K562 (cell line): Measurements from ENCODE around the gene CRACDL. TPM values are rescaled to one million over a fixed set of nuclear protein-coding genes. Genes with fewer than 3 reads are reported as not detected.

ENCODE experiments used
- ATAC-seq: fragments of 200-7000 bp; cut with Tn5 transposase; 3 replicates; pipeline ENCODE4 v1.9.1; 2020; ENCODE audit warnings: moderate library complexity
- BruUV-seq: library from RNA; stranded (reverse); fragments of 400-500 nt; replicated peaks from 2 replicates; lab custom pipeline; 2021; lab: Mats Ljungman, UMichigan
- CTCF ChIA-PET: fragments of 300-600 bp; formaldehyde crosslinking; extraction: SDS; loops from one replicate; lab custom pipeline; 2021; ENCODE audit warnings: low intra/inter-chr PET ratio; lab: Yijun Ruan, JAX
- POLR2A ChIA-PET: fragments of 300-600, 350-650 bp; sonication (Branson Sonifier 250); formaldehyde crosslinking; extraction: SDS; loops from one replicate; lab custom pipeline; 2021; ENCODE audit warnings: antibody characterized with exemption, inconsistent platforms; lab: Yijun Ruan, JAX
- DNase-seq, 4 experiments: peaks; one replicate each; pipeline versions ENCODE4 v3.0.0 to v3.0.0-alpha.2; 2011 to 2018; ENCODE audit warnings: low spot score in 3 of 4, mixed read lengths in 3 of 4; ENCODE audit errors: extremely low read depth in 1 of 4
- FAIRE-seq: peaks from 2 replicates; lab custom pipeline; 2011; peaks lifted over from hg19 to GRCh38; lab: Jason Lieb, UNC
- H2AFZ ChIP-seq: 2 replicates; pipeline ENCODE4 v1.6.0; 2011; ENCODE audit warnings: low read depth, low read length, control low read depth, inconsistent platforms
- H3K27ac ChIP-seq: fragments of 200-600 bp; 3 replicates; pipeline ENCODE4 v1.8.0; 2011; ENCODE audit warnings: low read depth, mild to moderate bottlenecking, control low read depth, inconsistent platforms, low read length, moderate library complexity, mixed read lengths; ENCODE audit errors: extremely low read depth
- H3K27me3 ChIP-seq, 2 experiments: fragments of 300-600 bp in 1 of 2; 2 replicates in 1 of 2; 3 replicates in 1 of 2; pipeline versions ENCODE4 v1.6.0 to v1.8.0; 2011; ENCODE audit warnings: inconsistent platforms in 2 of 2, low read length in 2 of 2, mild to moderate bottlenecking in 1 of 2, mixed read lengths in 1 of 2, moderate library complexity in 1 of 2; ENCODE audit not compliant: control insufficient read depth in 2 of 2, insufficient read depth in 2 of 2
- H3K36me3 ChIP-seq: fragments of 300-600 bp; 3 replicates; pipeline ENCODE4 v1.8.0; 2011; ENCODE audit warnings: mild to moderate bottlenecking, low read length, inconsistent platforms; ENCODE audit not compliant: control insufficient read depth, insufficient read depth
- H3K4me1 ChIP-seq, 2 experiments: fragments of 200-600 bp in 1 of 2; replicated peaks in 1 of 2; 2 replicates in 1 of 2; 3 replicates in 1 of 2; pipeline versions ENCODE4 v1.5.1 to v1.8.0; 2011; ENCODE audit warnings: inconsistent platforms in 2 of 2, low read length in 2 of 2, mild to moderate bottlenecking in 1 of 2, mixed read lengths in 1 of 2, moderate library complexity in 1 of 2; ENCODE audit not compliant: control insufficient read depth in 2 of 2, insufficient read depth in 2 of 2
- H3K4me2 ChIP-seq: 2 replicates; pipeline ENCODE4 v1.6.1; 2011; ENCODE audit warnings: low read length, control low read depth, inconsistent platforms, mixed read lengths; ENCODE audit not compliant: insufficient read depth
- H3K4me3 ChIP-seq: fragments of 200-600 bp; sonication (generic), shearing (Covaris generic); 2 replicates; pipeline ENCODE4 v1.5.1; 2016; ENCODE audit warnings: control low read depth, inconsistent platforms
- H3K79me2 ChIP-seq: fragments of 200-600 bp; 3 replicates; pipeline ENCODE4 v1.8.0; 2011; ENCODE audit warnings: low read length, inconsistent platforms; ENCODE audit not compliant: control insufficient read depth, insufficient read depth
- H3K9ac ChIP-seq, 2 experiments: 2 replicates each; pipeline versions ENCODE4 v1.6.0 to v1.6.1; 2011; ENCODE audit warnings: low read depth in 2 of 2, low read length in 2 of 2, control low read depth in 1 of 2, inconsistent platforms in 1 of 2, mild to moderate bottlenecking in 1 of 2, mixed read lengths in 1 of 2; ENCODE audit not compliant: insufficient read depth in 1 of 2
- H3K9me1 ChIP-seq: one replicate; pipeline ENCODE4 v1.6.0; 2011; ENCODE audit warnings: inconsistent platforms, mild to moderate bottlenecking, low read length, moderate library complexity; ENCODE audit not compliant: control insufficient read depth, insufficient read depth
- H3K9me3 ChIP-seq: replicated peaks from 2 replicates; pipeline ENCODE4 v1.5.1; 2011; ENCODE audit warnings: low read depth, low read length, inconsistent platforms; ENCODE audit not compliant: control insufficient read depth, insufficient read depth
- H4K20me1 ChIP-seq: replicated peaks from 2 replicates; pipeline ENCODE4 v1.6.1; 2011; ENCODE audit warnings: low read length, inconsistent platforms, mixed read lengths; ENCODE audit not compliant: control insufficient read depth, insufficient read depth
- CBX1 ChIP-seq: sonication (generic); IDR thresholded peaks from 2 replicates; pipeline ENCODE4 v1.6.1; 2016; ENCODE audit warnings: antibody characterized with exemption, low read depth, mild to moderate bottlenecking
- HMBOX1 ChIP-seq: sonication (generic); IDR thresholded peaks from 2 replicates; pipeline ENCODE4 v1.6.1; 2016
- ILK ChIP-seq: fragments of 450-650 bp; IDR thresholded peaks from 2 replicates; pipeline ENCODE4 v1.6.1; 2016; ENCODE audit warnings: missing genetic modification characterization, low read depth, mild to moderate bottlenecking, missing compliant biosample characterization, moderate library complexity, borderline replicate concordance
- MAFF ChIP-seq: IDR thresholded peaks from 2 replicates; pipeline ENCODE4 v1.6.1; 2012; ENCODE audit warnings: low read length, improper control_type of control experiment
- MCM5 ChIP-seq: fragments of 450-650 bp; IDR thresholded peaks from 2 replicates; pipeline ENCODE4 v1.6.1; 2016; ENCODE audit warnings: low read depth
- MEF2D ChIP-seq: conservative IDR thresholded peaks from 2 replicates; pipeline ENCODE4 v1.6.1; 2016; ENCODE audit warnings: low read depth, missing genetic modification characterization, missing compliant biosample characterization
- PHB ChIP-seq: fragments of 250-450 bp; sonication (Bioruptor Pico); IDR thresholded peaks from 2 replicates; pipeline ENCODE4 v1.5.0; 2021
- PML ChIP-seq: IDR thresholded peaks from 2 replicates; pipeline ENCODE4 v1.6.1; 2012; ENCODE audit warnings: low read length, inconsistent platforms
- SPI1 ChIP-seq: IDR thresholded peaks from 2 replicates; pipeline ENCODE4 v1.6.1; 2011; ENCODE audit warnings: low read depth, low read length, control low read depth, borderline replicate concordance
- TARDBP ChIP-seq: fragments of 450-650 bp; IDR thresholded peaks from 2 replicates; pipeline ENCODE4 v1.6.1; 2016
- ZBTB2 ChIP-seq: fragments of 450-650 bp; IDR thresholded peaks from 2 replicates; pipeline ENCODE4 v1.6.1; 2016; ENCODE audit warnings: antibody characterized with exemption
- ZC3H4 ChIP-seq: sonication (generic); formaldehyde crosslinking; IDR thresholded peaks from 2 replicates; pipeline ENCODE4 v1.9.0; 2021; ENCODE audit warnings: missing genetic modification reagents, borderline replicate concordance
- ZNF12 ChIP-seq: sonication (generic); formaldehyde crosslinking; IDR thresholded peaks from 2 replicates; pipeline ENCODE4 v1.4.0; 2020; ENCODE audit warnings: mild to moderate bottlenecking, missing genetic modification reagents
- ZNF699 ChIP-seq: fragments of 250-450 bp; sonication (Bioruptor Pico); IDR thresholded peaks from 2 replicates; pipeline ENCODE4 v1.8.0; 2021; ENCODE audit warnings: mild to moderate bottlenecking, moderate library complexity; ENCODE audit not compliant: insufficient replicate concordance
- WGBS: fragments of 100-300 bp; shearing (Covaris generic); methylation state at CpG from one replicate; pipeline ENCODE4 v1.1.6; 2016; ENCODE audit warnings: low coverage, mixed read lengths; ENCODE audit not compliant: insufficient coverage; ENCODE audit errors: missing lambda C conversion rate; 5-methylcytosine and 5-hydroxymethylcytosine counted together
- in situ Hi-C: fragments of 300-500 bp; cut with MboI; formaldehyde crosslinking; loops from 4 replicates; pipeline ENCODE4 v1.15.0; 2018; ENCODE audit warnings: inconsistent platforms, mixed read lengths
- intact Hi-C: fragments of 100-400 bp; cut with micrococcal nuclease; formaldehyde crosslinking; loops from 2 replicates; pipeline ENCODE4 v1.14.2; 2022
- polyA plus RNA-seq, 8 experiments: library from polyadenylated mRNA; depleted of rRNA in 4 of 8; stranded (reverse) in 5 of 8; unstranded in 3 of 8; fragments of >200 nt; fragmentation: Nextera tagmentation in 2 of 8; fragmentation: Illumina TruSeq in 1 of 8; extraction: Ambion mirVana in 2 of 8; extraction: Trizol in 1 of 8; gene quantifications; 2 replicates each; pipeline versions ENCODE4 v1.2.1 to v1.2.3, GENCODE V29; 2011 to 2014; ENCODE audit warnings: inconsistent platforms in 1 of 8, missing spikeins in 1 of 8
- total RNA-seq, 7 experiments: library from RNA; depleted of rRNA in 6 of 7; stranded (reverse); fragments of >200 nt in 6 of 7; fragmentation: Illumina TruSeq in 2 of 7; extraction: Trizol in 2 of 7; gene quantifications; 2 replicates each; pipeline versions ENCODE4 v1.2.1 to v1.2.3, GENCODE V29; 2011 to 2021; ENCODE audit warnings: low replicate concordance in 1 of 7
- TF ChIP-seq, protein P1 (sequence below): fragments of 450-650 bp; formaldehyde crosslinking; IDR thresholded peaks from 2 replicates; pipeline ENCODE4 v1.4.0; 2022; ENCODE audit warnings: mild to moderate bottlenecking, moderate library complexity
- TF ChIP-seq, protein P2 (sequence below): sonication (generic); formaldehyde crosslinking; IDR thresholded peaks from 2 replicates; pipeline ENCODE4 v1.5.0; 2020; ENCODE audit warnings: missing genetic modification reagents

Gene CRACDL
- total and polyA plus RNA-seq, 9 of the 15 experiments (the other 6 are each of a cell fraction or from before 2014, with no cell fraction given): not detected

DNA sequence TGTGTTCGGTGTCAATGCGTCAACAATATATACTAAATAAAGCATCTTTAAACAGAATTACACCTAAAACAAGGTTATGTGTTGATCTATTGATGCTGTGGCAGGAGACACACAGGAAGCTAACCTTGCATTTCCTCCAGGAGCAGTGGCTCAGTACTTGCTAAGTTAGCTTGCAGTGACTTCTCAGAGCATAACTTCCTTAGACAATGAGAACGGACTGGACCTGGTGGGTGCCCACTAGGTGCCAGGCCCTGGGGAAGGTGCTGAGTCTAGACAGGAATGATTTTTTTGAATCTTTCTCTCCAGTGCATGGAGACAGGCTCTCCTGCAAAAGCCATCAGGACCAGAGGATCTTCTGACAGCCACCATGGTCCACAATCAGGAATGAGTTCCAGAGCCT lies 131.3 kb downstream of the CRACDL start:
- no peak for FAIRE-seq
- H3K27ac ChIP-seq: no peak overlapping the region

More for the DNA sequence above, 131.3 kb downstream of the CRACDL start:
- Histone ChIP-seq H2AFZ (no peak overlapping the region), H3K9ac (no peak overlapping the region), H3K79me2 (no peaks in the 10 kb centered on the region), H3K9me1 (no peaks in the 10 kb centered on the region), H3K4me1 (peaks cover 0 to 4% of the 10 kb centered on the region in 2 experiments; a peak in 2 of 5 replicates), H3K9me3 (no peaks in the 10 kb centered on the region), H3K4me2 (no peak overlapping the region), H3K4me3 (no peak overlapping the region), H3K36me3 (no peaks in the 10 kb centered on the region), H4K20me1 (0 out of 2 replicates have a peak, but pooled peaks cover 3% of the 10 kb centered on the region), H3K27me3 (peaks cover 7 to 55% of the 10 kb centered on the region in 2 experiments; a peak in 4 of 5 replicates)
- ATAC-seq (no peak), DNase-seq (no peak)
- TF ChIP-seq TARDBP (no peak), CBX1 (no peak), ZC3H4 (no peak), HMBOX1 (no peak), ZNF699 (CRISPR knock-in tag) (no peak), ILK (tag) (no peak), PML (no peak), ZBTB2 (no peak), SPI1 (no peak), ZNF12 (CRISPR knock-in tag) (no peak), MAFF (no peak), MCM5 (no peak), MEF2D (tag) (no peak), PHB (CRISPR knock-in tag) (no peak)
- TF ChIP-seq, protein P1, sequence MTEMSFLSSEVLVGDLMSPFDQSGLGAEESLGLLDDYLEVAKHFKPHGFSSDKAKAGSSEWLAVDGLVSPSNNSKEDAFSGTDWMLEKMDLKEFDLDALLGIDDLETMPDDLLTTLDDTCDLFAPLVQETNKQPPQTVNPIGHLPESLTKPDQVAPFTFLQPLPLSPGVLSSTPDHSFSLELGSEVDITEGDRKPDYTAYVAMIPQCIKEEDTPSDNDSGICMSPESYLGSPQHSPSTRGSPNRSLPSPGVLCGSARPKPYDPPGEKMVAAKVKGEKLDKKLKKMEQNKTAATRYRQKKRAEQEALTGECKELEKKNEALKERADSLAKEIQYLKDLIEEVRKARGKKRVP (CRISPR knock-in tag): no peak
- TF ChIP-seq, protein P2, sequence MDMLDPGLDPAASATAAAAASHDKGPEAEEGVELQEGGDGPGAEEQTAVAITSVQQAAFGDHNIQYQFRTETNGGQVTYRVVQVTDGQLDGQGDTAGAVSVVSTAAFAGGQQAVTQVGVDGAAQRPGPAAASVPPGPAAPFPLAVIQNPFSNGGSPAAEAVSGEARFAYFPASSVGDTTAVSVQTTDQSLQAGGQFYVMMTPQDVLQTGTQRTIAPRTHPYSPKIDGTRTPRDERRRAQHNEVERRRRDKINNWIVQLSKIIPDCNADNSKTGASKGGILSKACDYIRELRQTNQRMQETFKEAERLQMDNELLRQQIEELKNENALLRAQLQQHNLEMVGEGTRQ (CRISPR knock-in tag): no peak
- intact Hi-C loops (no loop called here), in situ Hi-C loops (no loop called here)
- ChIA-PET CTCF (no interaction called here), POLR2A (interaction anchor here (0.6 to 2.0 kb wide), 3 partner anchors 9 to 22 kb away, joined by 3 to 5 read pairs (median 4); no protein-coding TSS in a partner anchor)
- no TSS peak for BruUV-seq
- WGBS: 0% methylated on average over 3 of the region's 3 CpGs
